Dedifferentiated amniotic fluid mesenchymal stem cell (primary cell): ENCODE measurements around the gene PPP6R2.
A peak's percentile ranks its signal among the peaks of the same experiment; 100 is the strongest.
"Not testable (repeated sequence)": the region's sequence is repeated elsewhere in the genome, so short reads cannot be mapped to it uniquely, and the experiment has no call there.

Experiments
- DNase-seq: peaks from one replicate; pipeline ENCODE4 v3.0.0-alpha.2; 2016; ENCODE audit errors: extremely low spot score

The PPP6R2 gene

GRCh38 chr22:50317674-50318073 is 25.5 kb upstream of the PPP6R2 start:
- DNase-seq = no peak

GRCh38 chr22:50318356-50318697 is 24.8 kb upstream of the PPP6R2 start:
- no peak for DNase-seq

DNA sequence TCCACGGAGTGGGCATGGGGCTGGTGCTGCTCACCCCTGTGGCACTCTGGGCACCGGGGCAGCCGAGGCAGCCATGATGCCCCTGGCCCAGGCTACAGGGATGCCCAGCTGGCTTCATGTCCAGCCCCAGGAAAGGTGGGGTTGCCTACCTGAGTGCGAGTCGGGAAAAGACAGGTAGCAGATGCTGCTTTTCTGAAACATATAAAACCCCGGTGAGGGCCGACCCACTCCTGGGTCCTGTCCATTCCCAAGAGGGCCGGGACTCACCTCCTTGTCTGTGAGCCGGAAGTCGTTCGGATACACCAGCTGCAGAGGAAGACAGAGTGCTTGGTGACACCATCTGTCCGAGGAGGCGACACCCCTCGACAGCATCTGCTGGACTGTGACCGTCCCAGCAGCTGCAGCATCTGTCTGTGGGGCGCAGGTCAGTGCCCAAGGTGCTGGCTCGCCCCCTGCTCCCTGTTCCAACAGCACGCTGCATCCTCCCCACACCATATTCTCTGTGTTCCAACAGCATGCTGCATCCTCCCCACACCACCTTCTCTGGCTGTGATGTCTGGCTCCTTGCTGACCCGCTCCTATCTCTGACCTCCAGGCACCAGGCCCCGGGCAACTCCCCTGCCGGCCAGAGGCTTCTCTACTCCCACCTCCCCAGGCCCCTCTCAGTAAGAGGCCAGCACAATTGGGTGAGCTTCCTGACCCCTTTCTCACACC is 24.3 kb upstream of the PPP6R2 start:
- no peak for DNase-seq

DNA sequence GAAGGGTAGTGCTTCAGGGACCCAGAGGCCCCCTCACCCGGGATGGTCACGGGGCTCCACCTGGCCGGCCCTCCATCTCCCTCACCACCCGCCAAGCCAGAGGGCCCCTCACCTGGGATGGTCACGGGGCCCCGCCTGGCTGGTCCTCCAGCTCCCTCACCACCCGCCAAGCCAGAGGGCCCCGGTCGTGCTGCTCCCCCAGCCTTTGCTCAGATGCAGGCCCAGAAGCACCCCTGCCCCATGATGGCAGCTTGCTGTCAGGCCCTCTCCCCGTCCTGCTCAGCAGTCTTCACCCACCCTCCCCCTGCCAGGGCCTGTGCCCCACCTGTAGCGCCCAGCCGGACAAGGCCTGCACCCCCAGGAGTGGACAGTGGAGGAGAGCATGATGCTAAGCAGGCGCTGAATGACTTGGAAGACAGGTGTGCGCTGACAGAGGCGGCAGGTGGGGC is 23.6 kb upstream of the PPP6R2 start:
- DNase-seq = no peak

DNA sequence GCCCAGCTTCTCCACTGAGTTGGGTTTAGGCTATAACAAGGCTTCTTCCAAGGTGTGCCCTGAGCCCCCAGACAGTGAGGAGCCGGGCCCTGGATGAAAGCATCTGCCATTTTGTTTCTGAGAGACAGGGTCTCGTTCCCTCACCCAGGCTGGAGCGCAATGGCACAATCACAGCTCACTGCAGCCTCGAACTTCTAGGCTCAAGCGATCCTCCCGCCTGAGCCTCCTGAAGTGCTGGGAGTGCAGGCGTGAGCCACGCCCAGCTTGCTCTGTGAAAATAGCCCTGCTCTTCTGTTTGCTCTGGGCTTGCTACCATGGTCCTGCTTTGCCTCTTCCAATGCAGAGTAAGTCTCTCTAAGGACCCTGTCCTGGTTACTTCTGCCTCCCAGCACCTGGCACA is 23.0 kb upstream of the PPP6R2 start:
- DNase-seq = no peak

GRCh38 chr22:50320671-50321325 is 22.3 kb upstream of the PPP6R2 start:
- DNase-seq = no peak

GRCh38 chr22:50322382-50323104 is 20.6 kb upstream of the PPP6R2 start:
- not testable (repeated sequence) for DNase-seq

DNA sequence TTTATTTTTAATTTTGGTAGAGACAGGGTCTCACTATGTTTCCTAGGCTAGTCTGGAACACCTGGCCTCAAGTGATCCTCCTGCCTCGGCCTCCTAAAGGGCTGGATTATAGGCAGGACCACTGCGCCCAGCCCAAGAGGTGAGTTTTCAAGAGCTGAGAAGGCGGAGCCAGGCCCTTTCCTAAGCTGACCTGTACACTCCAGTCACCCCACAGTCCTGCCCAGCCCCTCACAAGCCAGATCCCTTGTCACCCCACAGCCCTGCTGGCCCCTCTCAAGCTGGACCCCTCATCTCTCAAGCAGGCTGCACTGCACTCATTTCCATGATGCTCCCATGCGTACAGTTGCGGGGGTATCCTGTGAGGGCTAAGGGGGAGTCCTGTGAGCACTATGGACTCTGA is 19.2 kb upstream of the PPP6R2 start:
- DNase-seq = no peak

DNA sequence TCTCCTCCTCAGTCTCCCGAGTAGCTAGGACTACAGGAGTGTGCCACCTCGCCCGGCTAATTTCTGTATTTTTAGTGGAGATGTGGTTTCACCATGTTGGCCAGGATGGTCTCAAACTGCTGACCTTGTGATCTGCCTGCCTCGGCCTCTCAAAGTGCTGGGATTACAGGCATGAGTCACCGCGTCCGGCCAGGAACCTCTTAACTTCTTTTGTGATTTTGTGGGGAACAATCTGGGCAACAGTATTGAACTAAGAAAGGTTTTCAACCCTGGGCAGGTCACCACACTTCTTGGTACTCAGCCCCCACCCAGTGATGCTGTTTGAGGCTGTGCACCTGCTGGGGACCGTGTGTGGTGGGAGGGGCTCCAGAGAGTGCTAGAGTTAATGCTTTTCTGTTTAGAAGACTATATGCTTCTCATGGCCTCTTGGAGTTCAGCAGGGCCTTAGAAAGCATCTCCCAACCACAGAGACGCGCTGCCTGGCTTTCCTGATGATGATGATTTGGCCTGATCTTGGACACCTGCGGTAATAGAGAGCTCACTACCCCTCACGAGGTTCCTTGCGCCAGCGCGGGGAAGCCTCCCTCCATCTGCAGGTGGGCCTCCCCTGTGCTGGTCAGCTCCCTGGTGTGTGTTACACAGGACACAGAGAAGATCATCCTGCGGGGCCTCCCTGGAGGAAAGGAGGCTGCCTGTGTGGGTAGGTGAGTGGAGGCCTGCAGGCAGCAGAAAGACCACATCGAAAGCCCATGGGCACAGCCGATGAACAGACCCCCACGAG is 17.5 kb upstream of the PPP6R2 start:
- no peak for DNase-seq

- no peak for DNase-seq
Measured at GRCh38 chr22:50326225-50326955, 16.7 kb upstream of the PPP6R2 start.

DNA sequence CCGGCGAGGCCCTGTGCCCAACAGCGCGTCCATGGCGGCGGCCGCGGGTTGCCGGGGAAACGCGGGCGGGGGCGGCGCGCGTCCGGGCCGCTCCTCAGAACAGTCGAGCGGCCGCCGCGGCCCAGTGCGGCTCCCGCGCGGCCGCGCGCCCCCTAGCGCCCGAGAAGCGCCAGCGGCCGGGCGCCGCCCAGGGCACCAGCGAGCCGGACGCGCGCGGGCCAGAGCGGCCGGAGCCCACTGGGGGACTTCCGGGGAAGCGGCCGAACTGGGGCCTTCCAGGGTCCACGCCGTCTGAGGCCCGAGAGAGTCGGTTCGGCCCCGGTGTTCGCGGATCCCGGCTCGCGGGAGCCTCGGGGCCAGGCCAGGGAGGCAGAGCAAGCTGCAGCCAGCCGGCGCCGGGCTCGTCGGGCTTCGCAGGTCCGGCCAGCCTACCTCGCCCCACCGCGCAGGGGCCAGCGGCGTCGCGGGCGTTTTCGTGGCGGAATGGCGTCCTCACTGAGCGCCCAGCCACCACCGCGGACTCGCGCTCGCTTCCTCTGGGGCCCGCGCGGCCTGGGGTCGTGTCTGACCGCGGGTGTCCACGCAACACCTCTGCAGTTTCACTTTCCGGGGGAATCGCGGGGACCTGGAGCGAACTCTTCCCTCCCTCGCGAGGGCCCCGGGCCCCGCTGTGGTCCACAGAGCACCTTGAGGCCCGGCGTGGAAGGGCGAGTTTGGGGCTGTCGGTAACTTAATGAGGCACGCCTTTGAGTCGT is 16.0 kb upstream of the PPP6R2 start, which contains the start of gene DENND6B:
DENND6B (minus strand) TSS at position 57 of the 755 bp plus-strand sequence; CDS start at position 33, 24 bp downstream.
- DNase-seq = peak; percentile 66

- DNase-seq = no peak
Measured at GRCh38 chr22:50327711-50328019, 15.5 kb upstream of the PPP6R2 start.

GRCh38 chr22:50329236-50329635 is 13.9 kb upstream of the PPP6R2 start:
- DNase-seq = no peak

DNA sequence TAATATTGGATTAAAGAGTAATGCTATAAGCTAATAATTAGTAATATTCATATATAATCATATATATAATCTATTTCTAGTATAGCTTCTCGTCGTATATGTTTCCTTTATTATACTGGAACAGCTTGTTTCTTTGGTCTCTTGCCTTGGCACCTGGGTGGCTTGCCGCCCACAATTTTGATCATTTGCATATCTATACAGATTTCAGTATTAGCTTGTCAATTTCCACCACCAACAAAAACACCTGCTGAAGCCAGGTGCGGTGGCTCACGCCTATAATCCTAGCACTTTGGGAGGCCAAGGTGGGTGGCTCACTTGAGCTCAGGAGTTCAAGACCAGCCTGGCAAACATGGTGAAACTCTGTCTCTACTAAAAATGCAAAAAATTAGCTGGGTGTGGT is 8.7 kb upstream of the PPP6R2 start:
- not testable (repeated sequence) for DNase-seq

DNA sequence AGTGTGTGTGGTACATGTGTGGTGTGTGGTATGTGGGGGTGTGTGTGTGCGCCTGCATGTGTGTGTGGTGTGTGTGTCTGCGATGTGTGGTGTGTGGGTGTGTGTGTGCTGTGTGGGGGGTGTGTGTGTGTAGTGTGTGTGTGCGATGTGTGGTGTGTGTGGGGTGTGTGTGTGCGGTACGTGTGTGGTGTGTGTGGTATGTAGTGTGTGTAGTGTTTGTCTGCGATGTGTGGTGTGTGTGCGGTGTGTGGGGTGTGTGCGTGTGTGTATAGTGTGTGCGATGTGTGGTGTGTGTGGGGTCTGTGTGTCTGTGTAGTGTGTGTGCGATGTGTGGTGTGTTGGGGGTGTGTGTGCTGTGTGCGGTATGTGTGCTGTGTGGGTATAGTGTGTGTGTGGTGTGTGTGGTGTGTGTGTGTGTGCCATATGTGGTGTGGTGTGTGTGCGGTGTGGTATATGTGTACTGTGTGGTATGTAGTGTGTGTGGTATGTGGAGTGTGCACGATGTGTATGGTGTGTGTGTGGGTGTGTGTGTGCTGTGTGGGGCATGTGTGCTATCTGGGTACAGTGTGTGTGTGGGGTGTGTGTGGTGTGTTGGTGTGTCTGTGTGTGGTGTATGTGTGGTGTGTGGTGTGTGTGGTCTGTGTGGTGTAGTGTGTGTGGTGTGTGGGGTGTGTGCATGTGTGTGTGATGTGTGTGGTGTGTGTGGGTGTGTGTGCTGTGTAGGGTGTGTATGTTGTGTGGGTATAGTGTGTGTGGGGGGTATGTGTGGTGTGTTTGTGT is 5.7 kb upstream of the PPP6R2 start:
- no peak for DNase-seq

DNA sequence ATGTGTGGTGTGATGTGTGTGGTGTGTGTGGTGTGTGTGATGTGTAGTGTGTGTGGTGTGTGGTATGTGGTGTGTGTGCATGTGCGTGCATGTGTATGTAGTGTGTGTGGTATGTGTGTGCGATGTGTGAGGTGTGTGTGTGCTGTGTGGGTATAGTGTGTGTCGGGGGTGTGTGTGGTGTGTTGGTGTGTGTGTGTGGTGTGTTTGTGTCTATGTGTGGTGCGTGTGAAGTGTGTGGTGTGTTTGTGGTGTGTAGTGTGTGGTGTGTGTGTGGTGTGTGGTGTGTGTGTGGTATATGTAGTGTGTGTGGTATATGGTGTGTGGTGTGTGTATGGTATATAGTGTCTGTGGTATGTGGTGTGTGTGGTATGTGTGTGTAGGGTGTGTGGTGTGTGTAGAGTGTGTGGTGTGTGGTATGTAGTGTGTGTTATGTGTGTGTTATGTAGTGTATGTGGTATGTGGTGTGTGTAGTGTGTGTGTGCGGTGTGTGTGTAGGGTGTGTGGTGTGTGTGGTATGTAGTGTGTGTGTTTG is 5.0 kb upstream of the PPP6R2 start:
- no peak for DNase-seq

DNA sequence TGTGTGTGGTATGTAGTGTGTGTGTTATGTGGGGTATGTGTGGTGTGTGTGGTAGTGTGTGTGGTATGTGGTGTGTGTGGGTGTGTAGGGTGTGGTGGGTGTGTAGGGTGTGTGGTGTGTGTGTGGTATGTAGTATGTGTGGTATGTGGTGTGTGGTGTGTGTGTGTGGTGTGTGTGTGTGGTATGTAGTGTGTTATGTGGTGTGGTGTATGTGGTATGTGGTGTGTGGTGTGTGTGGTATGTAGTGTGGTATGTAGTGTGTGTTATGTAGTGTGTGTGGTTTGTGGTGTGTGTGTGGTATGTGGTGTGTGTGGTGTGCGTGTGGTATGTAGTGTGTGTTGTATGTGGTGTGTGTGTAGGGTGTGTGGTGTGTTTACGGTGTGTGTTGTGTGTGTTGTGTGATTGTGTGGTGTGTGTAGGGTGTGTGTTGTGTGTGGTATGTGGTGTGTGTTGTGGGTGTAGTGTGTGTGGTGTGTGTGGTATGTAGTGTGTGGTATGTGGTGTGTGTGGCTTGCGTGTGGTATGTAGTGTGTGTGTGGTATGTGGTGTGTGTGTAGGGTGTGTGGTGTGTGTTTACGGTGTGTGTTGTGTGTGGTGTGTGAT is 4.2 kb upstream of the PPP6R2 start:
- no peak for DNase-seq

- DNase-seq = no peak
Measured at GRCh38 chr22:50339945-50340879, 2.9 kb upstream of the PPP6R2 start.
